Thoracic aorta (tissue), 2 donors: ENCODE data around the gene LRRN1. TPM values are rescaled to one million over a fixed set of nuclear protein-coding genes. Genes with fewer than 3 reads are reported as not detected.

Source experiments
- ATAC-seq: fragments of 150-250 bp; one replicate; pipeline ENCODE4 v1.8.0; 2017; ENCODE audit warnings: low read depth; ENCODE audit not compliant: insufficient number of reproducible peaks, low FRiP score
- DNase-seq: peaks from one replicate; pipeline ENCODE4 v3.0.0-alpha.2; 2020; ENCODE audit warnings: low spot score
- H3K27ac ChIP-seq, 2 donors: fragments of 200-600 bp; sonication (generic); 1 replicate in 1 of 2; 2 replicates in 1 of 2; pipeline ENCODE4 v1.5.1; 2016; ENCODE audit warnings: mild to moderate bottlenecking in 2 of 2, moderate library complexity in 2 of 2
- H3K27me3 ChIP-seq: fragments of 200-600 bp; sonication (generic); replicated peaks from 2 replicates; pipeline ENCODE4 v1.6.0; 2016; ENCODE audit warnings: mild to moderate bottlenecking; ENCODE audit not compliant: insufficient read depth
- H3K36me3 ChIP-seq: fragments of 200-600 bp; sonication (generic); one replicate; pipeline ENCODE4 v1.5.1; 2016
- H3K4me1 ChIP-seq, 2 donors: fragments of 200-600 bp; sonication (generic); 1 replicate in 1 of 2; 2 replicates in 1 of 2; pipeline versions ENCODE4 v1.5.1 to v1.6.0; 2016; ENCODE audit warnings: low read depth in 2 of 2, mild to moderate bottlenecking in 1 of 2; ENCODE audit not compliant: control insufficient read depth in 1 of 2
- H3K4me3 ChIP-seq: fragments of 200-600 bp; sonication (generic); 2 replicates; pipeline ENCODE4 v1.5.1; 2016; ENCODE audit warnings: mild to moderate bottlenecking
- H3K9me3 ChIP-seq: fragments of 200-600 bp; sonication (generic); 2 replicates; pipeline ENCODE4 v1.5.1; 2016
- total RNA-seq, 2 donors: library from RNA; depleted of rRNA; stranded (reverse); fragments of >200 nt; gene quantifications; one replicate each; pipeline versions ENCODE4 v1.1.0 to v1.2.3, GENCODE V29; 2016
- TF ChIP-seq, protein P1 (sequence below): fragments of 200-600 bp; sonication (generic); IDR thresholded peaks from one replicate; pipeline ENCODE4 v1.5.1; 2019; ENCODE audit warnings: antibody characterized with exemption

The LRRN1 gene
- total RNA-seq, 2 donors from 2014 or later: 4.3 to 7.7 TPM

DNA sequence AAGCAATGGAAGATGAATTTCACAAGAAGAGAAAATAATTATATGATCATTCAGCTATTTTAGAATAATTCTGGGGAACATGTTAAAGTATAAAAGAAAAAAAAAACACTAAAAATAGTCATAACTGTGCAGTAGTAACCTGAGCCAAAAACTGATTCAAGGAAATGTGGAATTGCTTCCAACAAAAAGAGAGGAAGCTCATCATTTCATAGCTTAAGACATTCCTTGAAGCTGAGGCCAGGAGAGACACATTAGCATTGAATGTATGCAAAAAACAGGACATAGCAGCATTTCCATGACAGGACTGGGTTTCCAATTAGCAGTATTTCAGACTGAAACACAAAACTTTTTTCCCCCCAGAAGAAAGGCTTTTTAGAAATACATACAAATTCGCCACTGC lies 27.7 kb upstream of the LRRN1 start:
- no peak for ATAC-seq
- Histone ChIP-seq H3K4me3 (no peak overlapping the region), H3K4me1 (no peaks in the 10 kb centered on the region), H3K27me3 (no peaks in the 10 kb centered on the region), H3K27ac (no peak overlapping the region), H3K36me3 (no peaks in the 10 kb centered on the region), H3K9me3 (peaks cover 6% of the 10 kb centered on the region)
- DNase-seq: no peak
- TF ChIP-seq, protein P1, sequence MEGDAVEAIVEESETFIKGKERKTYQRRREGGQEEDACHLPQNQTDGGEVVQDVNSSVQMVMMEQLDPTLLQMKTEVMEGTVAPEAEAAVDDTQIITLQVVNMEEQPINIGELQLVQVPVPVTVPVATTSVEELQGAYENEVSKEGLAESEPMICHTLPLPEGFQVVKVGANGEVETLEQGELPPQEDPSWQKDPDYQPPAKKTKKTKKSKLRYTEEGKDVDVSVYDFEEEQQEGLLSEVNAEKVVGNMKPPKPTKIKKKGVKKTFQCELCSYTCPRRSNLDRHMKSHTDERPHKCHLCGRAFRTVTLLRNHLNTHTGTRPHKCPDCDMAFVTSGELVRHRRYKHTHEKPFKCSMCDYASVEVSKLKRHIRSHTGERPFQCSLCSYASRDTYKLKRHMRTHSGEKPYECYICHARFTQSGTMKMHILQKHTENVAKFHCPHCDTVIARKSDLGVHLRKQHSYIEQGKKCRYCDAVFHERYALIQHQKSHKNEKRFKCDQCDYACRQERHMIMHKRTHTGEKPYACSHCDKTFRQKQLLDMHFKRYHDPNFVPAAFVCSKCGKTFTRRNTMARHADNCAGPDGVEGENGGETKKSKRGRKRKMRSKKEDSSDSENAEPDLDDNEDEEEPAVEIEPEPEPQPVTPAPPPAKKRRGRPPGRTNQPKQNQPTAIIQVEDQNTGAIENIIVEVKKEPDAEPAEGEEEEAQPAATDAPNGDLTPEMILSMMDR: no peak

GRCh38 chr3:3772338-3772737 lies 26.9 kb upstream of the LRRN1 start:
- no peak for ATAC-seq

GRCh38 chr3:3772920-3773319 lies 26.3 kb upstream of the LRRN1 start:
- peaks cover 6% of the 10 kb centered on the region for H3K9me3 ChIP-seq
- H3K27me3 ChIP-seq: no peaks in the 10 kb centered on the region
- H3K27ac ChIP-seq: no peak overlapping the region
- DNase-seq: no peak
- ATAC-seq: no peak
- no peaks in the 10 kb centered on the region for H3K36me3 ChIP-seq
- H3K4me3 ChIP-seq: no peak overlapping the region
- no peaks in the 10 kb centered on the region for H3K4me1 ChIP-seq
- TF ChIP-seq, protein P1: no peak

More at GRCh38 chr3:3772338-3772737, 26.9 kb upstream of the LRRN1 start:
- no peaks in the 10 kb centered on the region for H3K27me3 ChIP-seq
- DNase-seq: no peak
- no peaks in the 10 kb centered on the region for H3K4me1 ChIP-seq
- peaks cover 6% of the 10 kb centered on the region for H3K9me3 ChIP-seq
- no peaks in the 10 kb centered on the region for H3K36me3 ChIP-seq
- TF ChIP-seq, protein P1: no peak
- no peak overlapping the region for H3K4me3 ChIP-seq
- no peak overlapping the region for H3K27ac ChIP-seq

DNA sequence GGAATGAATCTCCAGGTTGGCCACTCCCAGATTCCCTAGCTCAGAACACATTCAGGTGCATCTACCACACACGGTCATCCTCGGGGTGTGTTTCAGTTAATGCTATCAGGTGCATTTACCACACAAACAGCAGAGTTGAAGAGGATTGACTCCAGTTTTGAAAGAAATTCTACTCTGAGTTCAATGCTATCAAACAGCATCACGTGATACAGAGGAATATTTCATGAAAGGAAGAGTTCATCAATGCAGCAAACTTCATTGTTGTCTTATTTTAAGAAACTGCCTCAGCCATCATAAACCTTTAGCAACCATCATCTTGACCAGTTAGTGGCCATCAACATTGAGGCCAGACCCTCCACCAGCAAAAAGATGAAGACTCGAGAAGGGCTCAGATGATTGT lies 22.6 kb upstream of the LRRN1 start:
- H3K4me1 ChIP-seq: no peaks in the 10 kb centered on the region
- no peak overlapping the region for H3K4me3 ChIP-seq
- H3K9me3 ChIP-seq: peaks cover 6% of the 10 kb centered on the region
- TF ChIP-seq, protein P1: no peak
- H3K36me3 ChIP-seq: no peaks in the 10 kb centered on the region
- no peak for ATAC-seq
- H3K27me3 ChIP-seq: no peaks in the 10 kb centered on the region
- H3K27ac ChIP-seq: no peak overlapping the region
- DNase-seq: no peak

DNA sequence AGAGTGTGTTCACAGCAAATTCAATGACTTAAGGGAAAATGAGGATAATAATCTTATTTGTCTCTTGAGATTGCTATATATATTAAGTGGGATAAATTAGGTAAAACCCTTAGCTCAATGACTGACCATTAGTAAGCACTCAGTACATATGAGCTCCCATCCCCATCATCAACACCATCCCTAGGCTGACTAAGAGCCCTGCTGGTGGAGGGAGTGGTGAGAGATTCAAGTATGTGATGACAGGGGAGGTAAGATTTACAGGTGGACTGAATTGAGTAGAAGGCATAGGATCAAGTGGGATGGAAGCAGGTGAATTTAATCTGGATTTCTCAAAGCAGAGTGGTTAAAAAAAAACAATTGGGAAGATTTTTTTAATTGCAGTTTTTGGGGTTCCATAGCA lies 21.0 kb upstream of the LRRN1 start:
- Histone ChIP-seq H3K9me3 (peaks cover 6% of the 10 kb centered on the region), H3K4me1 (no peaks in the 10 kb centered on the region), H3K27me3 (no peaks in the 10 kb centered on the region), H3K27ac (no peak overlapping the region), H3K4me3 (no peak overlapping the region), H3K36me3 (no peaks in the 10 kb centered on the region)
- ATAC-seq (no peak), DNase-seq (no peak)
- TF ChIP-seq, protein P1: no peak
